ENCODE measurements around the gene TMEM259. TPM values are rescaled to one million over a fixed set of nuclear protein-coding genes. Genes with fewer than 3 reads are reported as not detected.

The TMEM259 gene
- total RNA-seq, 4 donors from 2014 or later: 47.4 to 164 (median 56.9) TPM

DNA sequence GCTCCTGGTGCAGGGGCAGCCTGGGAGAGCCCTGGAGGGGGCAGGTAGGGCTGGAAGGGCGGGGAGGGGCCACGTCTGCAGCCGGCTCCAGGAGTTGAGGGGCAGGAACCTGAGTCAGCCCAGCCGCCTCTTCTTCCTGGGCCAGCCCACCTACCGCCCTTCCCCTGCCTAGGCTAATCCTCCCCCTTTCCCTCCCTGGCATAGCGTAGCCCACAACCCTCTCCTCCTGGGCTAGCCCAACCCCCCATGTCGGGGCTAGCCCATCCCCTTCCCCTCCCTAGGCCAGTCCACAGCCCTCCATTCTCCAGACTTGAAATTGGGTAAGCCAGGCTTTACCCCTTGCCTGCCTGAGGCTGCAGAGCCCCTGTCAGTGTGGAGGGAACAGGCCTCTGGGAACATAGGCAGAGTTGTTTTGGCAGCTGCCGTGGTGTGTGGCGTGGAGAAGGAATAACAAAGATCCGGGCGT is 57.4 kb downstream of the TMEM259 start:
- no peak for TF ChIP-seq POLR2A (IDR thresholded peaks at IDR 0.05)
- TF ChIP-seq, protein P1, sequence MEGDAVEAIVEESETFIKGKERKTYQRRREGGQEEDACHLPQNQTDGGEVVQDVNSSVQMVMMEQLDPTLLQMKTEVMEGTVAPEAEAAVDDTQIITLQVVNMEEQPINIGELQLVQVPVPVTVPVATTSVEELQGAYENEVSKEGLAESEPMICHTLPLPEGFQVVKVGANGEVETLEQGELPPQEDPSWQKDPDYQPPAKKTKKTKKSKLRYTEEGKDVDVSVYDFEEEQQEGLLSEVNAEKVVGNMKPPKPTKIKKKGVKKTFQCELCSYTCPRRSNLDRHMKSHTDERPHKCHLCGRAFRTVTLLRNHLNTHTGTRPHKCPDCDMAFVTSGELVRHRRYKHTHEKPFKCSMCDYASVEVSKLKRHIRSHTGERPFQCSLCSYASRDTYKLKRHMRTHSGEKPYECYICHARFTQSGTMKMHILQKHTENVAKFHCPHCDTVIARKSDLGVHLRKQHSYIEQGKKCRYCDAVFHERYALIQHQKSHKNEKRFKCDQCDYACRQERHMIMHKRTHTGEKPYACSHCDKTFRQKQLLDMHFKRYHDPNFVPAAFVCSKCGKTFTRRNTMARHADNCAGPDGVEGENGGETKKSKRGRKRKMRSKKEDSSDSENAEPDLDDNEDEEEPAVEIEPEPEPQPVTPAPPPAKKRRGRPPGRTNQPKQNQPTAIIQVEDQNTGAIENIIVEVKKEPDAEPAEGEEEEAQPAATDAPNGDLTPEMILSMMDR (IDR thresholded peaks at IDR 0.05): no peak
- intact Hi-C loops (cut with DNase I; ENCODE audit: low total_unique reads): no loop called here
- H3K27ac ChIP-seq: no peak overlapping the region
- H3K4me3 ChIP-seq: no peak overlapping the region
- no peaks in the 10 kb centered on the region for H3K9me3 ChIP-seq
- no peaks in the 10 kb centered on the region for H3K27me3 ChIP-seq
- H3K36me3 ChIP-seq: no peaks in the 10 kb centered on the region
- no peaks in the 10 kb centered on the region for H3K4me1 ChIP-seq
- DNase-seq: no peak

GRCh38 chr19:962683-963400 is 58.1 kb downstream of the TMEM259 start:
- TF ChIP-seq POLR2A (IDR thresholded peaks at IDR 0.05): no peak
- TF ChIP-seq, protein P1 (IDR thresholded peaks at IDR 0.05): no peak
- Histone ChIP-seq H3K27me3 (no peaks in the 10 kb centered on the region), H3K27ac (no peak overlapping the region), H3K4me3 (no peak overlapping the region), H3K4me1 (no peaks in the 10 kb centered on the region), H3K36me3 (no peaks in the 10 kb centered on the region), H3K9me3 (no peaks in the 10 kb centered on the region)
- intact Hi-C loops (cut with DNase I; ENCODE audit: low total_unique reads): no loop called here
- no peak for DNase-seq

- Histone ChIP-seq H3K9me3 (no peaks in the 10 kb centered on the region), H3K27me3 (no peaks in the 10 kb centered on the region), H3K4me3 (no peak overlapping the region), H3K27ac (no peak overlapping the region), H3K4me1 (no peaks in the 10 kb centered on the region), H3K36me3 (no peaks in the 10 kb centered on the region)
- intact Hi-C loops (cut with DNase I; ENCODE audit: low total_unique reads): no loop called here
- no peak for DNase-seq
- TF ChIP-seq, protein P1 (IDR thresholded peaks at IDR 0.05): no peak
- TF ChIP-seq POLR2A (IDR thresholded peaks at IDR 0.05): no peak
Observed at GRCh38 chr19:961866-962620, 58.9 kb downstream of the TMEM259 start.

GRCh38 chr19:960601-960938 is 60.4 kb downstream of the TMEM259 start:
- H3K27me3 ChIP-seq: no peaks in the 10 kb centered on the region
- intact Hi-C loops (cut with DNase I; ENCODE audit: low total_unique reads): no loop called here
- no peaks in the 10 kb centered on the region for H3K36me3 ChIP-seq
- H3K4me1 ChIP-seq: no peaks in the 10 kb centered on the region
- no peaks in the 10 kb centered on the region for H3K9me3 ChIP-seq
- no peak for DNase-seq
- no peak overlapping the region for H3K4me3 ChIP-seq
- no peak overlapping the region for H3K27ac ChIP-seq
- TF ChIP-seq, protein P1 (IDR thresholded peaks at IDR 0.05): no peak
- TF ChIP-seq POLR2A (IDR thresholded peaks at IDR 0.05): no peak

- TF ChIP-seq, protein P1 (IDR thresholded peaks at IDR 0.05): no peak
- no peak for TF ChIP-seq POLR2A (IDR thresholded peaks at IDR 0.05)
- Histone ChIP-seq H3K4me3 (no peak overlapping the region), H3K9me3 (no peaks in the 10 kb centered on the region), H3K27ac (no peak overlapping the region), H3K4me1 (no peaks in the 10 kb centered on the region), H3K36me3 (no peaks in the 10 kb centered on the region), H3K27me3 (no peaks in the 10 kb centered on the region)
- no peak for DNase-seq
- intact Hi-C loops (cut with DNase I; ENCODE audit: low total_unique reads): no loop called here
Observed at GRCh38 chr19:960020-960419, 60.9 kb downstream of the TMEM259 start.
